ENCODE results near the gene KMT2C. TPM values are rescaled to one million over a fixed set of nuclear protein-coding genes. Genes with fewer than 3 reads are reported as not detected.
A peak's percentile ranks its signal among the peaks of the same experiment; 100 is the strongest.

The KMT2C gene
- total RNA-seq, 1 donor from 2014 or later: 42.3 TPM

DNA sequence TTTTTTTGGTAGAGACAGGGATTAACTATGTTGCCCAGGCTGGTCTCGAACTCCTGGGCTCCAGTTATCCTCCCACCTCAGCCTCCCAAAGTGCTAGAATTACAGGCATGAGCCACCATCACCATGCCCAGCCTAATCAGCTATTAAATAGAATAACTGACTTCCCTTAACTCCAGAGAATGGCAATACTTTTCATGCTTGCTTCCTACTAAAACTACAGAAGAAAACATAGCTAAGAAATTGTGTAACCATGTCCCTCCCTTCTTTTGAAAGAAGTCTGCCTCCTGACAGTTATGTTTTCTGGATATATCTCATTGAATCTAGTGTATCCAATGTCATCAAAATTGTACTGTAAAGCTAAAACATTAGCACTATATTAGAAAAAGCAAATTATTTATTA is 95.6 kb downstream of the KMT2C start:
- H3K36me3 ChIP-seq: peaks cover 3% of the 10 kb centered on the region
- H3K4me3 ChIP-seq: no peak overlapping the region
- DNase-seq: no peak
- H3K4me1 ChIP-seq: peaks cover 76% of the 10 kb centered on the region
- H3K27ac ChIP-seq (replicated peaks): no peak overlapping the region
- H3K27me3 ChIP-seq (ENCODE audit: low read depth): no peaks in the 10 kb centered on the region
- intact Hi-C loops (cut with micrococcal nuclease): no loop called here
- no peaks in the 10 kb centered on the region for H3K9me3 ChIP-seq (replicated peaks)
- TF ChIP-seq, protein P1, sequence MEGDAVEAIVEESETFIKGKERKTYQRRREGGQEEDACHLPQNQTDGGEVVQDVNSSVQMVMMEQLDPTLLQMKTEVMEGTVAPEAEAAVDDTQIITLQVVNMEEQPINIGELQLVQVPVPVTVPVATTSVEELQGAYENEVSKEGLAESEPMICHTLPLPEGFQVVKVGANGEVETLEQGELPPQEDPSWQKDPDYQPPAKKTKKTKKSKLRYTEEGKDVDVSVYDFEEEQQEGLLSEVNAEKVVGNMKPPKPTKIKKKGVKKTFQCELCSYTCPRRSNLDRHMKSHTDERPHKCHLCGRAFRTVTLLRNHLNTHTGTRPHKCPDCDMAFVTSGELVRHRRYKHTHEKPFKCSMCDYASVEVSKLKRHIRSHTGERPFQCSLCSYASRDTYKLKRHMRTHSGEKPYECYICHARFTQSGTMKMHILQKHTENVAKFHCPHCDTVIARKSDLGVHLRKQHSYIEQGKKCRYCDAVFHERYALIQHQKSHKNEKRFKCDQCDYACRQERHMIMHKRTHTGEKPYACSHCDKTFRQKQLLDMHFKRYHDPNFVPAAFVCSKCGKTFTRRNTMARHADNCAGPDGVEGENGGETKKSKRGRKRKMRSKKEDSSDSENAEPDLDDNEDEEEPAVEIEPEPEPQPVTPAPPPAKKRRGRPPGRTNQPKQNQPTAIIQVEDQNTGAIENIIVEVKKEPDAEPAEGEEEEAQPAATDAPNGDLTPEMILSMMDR (IDR thresholded peaks at IDR 0.05; ENCODE audit: borderline replicate concordance): no peak

DNA sequence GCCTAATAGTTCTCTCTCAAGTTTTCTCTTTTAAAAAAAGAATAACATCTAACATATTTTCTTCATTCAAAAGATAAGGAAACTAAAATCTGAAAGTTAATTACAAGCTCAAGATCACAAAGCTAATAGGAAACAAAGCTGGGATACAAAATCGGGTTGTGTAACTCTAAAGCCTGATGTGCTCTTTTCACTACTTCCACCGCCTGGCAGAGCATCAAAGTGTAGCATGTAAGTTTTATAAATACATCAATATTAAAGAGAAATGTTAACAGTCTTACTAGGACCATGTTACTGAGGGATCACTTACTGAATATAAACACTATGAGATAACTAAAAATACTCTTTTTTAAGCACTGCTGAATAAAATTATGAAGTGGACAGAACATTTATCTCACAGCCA is 97.2 kb downstream of the KMT2C start:
- intact Hi-C loops (cut with micrococcal nuclease): no loop called here
- DNase-seq: no peak
- peaks cover 85% of the 10 kb centered on the region for H3K4me1 ChIP-seq
- no peaks in the 10 kb centered on the region for H3K27me3 ChIP-seq (ENCODE audit: low read depth)
- no peak overlapping the region for H3K4me3 ChIP-seq
- H3K27ac ChIP-seq (replicated peaks): no peak overlapping the region
- H3K36me3 ChIP-seq: no peaks in the 10 kb centered on the region
- no peaks in the 10 kb centered on the region for H3K9me3 ChIP-seq (replicated peaks)
- TF ChIP-seq, protein P1 (IDR thresholded peaks at IDR 0.05; ENCODE audit: borderline replicate concordance): no peak

DNA sequence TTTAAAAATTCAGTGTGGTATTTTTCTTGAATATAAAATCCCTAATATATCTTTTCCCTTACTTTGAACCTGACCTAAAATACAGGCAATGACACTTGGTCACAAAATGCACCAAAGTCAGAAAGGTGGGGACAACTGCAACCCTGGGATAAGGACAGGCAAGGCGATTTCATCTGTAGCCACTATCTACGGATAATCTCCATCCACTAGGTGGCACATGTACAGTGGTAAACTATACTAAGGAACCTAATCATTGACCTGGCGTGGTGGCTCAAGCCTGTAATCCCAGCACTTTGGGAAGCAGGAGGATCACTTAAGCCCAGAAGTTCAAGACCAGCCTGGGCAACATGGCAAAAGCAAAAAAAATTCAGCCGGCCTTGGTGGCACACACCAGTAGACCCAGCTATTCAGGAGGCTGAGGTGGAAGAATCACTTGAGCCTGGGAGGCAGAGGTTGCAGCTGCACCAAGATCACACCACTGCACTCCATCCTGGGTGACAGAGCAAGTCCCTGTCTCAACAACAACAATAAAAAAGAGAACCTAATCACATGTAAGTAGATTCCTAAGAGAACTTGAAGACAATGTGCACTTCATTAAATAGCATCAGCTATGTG is 98.9 kb downstream of the KMT2C start:
- Histone ChIP-seq H3K36me3 (no peaks in the 10 kb centered on the region), H3K9me3 (replicated peaks) (no peaks in the 10 kb centered on the region), H3K4me1 (peaks cover 75% of the 10 kb centered on the region), H3K27me3 (ENCODE audit: low read depth) (no peaks in the 10 kb centered on the region), H3K4me3 (peak overlapping the region; percentile 37), H3K27ac (replicated peaks) (peak overlapping the region; percentile 60)
- TF ChIP-seq, protein P1 (IDR thresholded peaks at IDR 0.05; ENCODE audit: borderline replicate concordance): peak; percentile 53
- intact Hi-C loops (cut with micrococcal nuclease): no loop called here
- no peak for DNase-seq

DNA sequence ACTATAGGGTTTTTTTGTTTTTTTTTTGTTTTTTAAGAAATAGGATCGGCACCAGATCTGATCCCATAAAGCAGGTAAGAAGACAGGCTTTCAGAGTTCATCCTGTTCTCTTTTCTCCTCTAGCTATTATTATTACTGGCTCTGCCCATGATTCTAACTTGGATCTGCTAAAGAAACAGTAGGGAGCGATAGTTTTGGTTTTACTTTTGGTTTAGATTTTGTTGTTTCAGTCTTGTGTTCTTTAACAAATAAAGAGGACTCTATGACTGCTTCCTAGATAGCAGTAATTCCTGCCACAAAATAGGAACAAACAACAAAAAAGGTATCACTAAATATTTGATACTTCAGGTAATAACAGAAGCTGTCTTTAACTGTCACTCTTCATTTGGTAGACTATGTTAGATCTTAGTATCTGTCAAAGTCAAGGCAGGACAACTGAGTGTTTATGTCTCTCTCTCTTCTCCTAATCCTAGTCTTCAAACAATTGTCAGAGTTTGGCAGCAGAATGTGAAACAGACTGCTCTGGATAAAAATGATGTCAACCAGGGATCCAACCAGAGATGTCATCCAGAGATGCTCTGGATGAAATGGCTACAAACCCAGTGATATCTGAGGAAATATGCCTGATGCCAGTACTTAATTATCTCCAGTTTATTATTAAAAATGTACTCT is 99.8 kb downstream of the KMT2C start:
- Histone ChIP-seq H3K4me1 (peaks cover 72% of the 10 kb centered on the region), H3K27ac (replicated peaks) (peak overlapping the region; percentile 60), H3K4me3 (peak overlapping the region; percentile 37), H3K27me3 (ENCODE audit: low read depth) (no peaks in the 10 kb centered on the region), H3K36me3 (no peaks in the 10 kb centered on the region), H3K9me3 (replicated peaks) (no peaks in the 10 kb centered on the region)
- DNase-seq: no peak
- TF ChIP-seq, protein P1 (IDR thresholded peaks at IDR 0.05; ENCODE audit: borderline replicate concordance): no peak
- intact Hi-C loops (cut with micrococcal nuclease): no loop called here

DNA sequence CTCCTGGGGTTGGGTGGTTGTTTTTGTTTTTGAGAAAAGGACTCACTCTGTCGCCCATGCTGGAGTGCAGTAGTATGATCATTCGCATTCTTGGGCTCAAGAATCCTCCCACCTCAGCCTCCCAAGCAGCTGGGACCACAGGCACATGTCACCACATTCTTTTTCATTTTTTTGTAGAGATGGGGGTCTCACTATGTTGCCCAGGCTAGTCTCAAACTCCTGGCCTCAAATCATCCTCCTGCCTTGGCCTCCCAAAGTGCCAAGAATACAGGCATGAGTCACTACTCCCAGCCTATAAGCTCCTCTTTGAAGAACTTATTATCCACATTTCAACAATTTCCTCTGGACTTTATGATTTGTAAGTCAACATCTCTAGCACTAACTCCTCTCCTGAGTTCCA is 102.7 kb downstream of the KMT2C start:
- Histone ChIP-seq H3K27ac (replicated peaks) (no peak overlapping the region), H3K4me1 (peaks cover 53% of the 10 kb centered on the region), H3K36me3 (peaks cover 15% of the 10 kb centered on the region), H3K9me3 (replicated peaks) (no peaks in the 10 kb centered on the region), H3K4me3 (no peak overlapping the region), H3K27me3 (ENCODE audit: low read depth) (no peaks in the 10 kb centered on the region)
- TF ChIP-seq, protein P1 (IDR thresholded peaks at IDR 0.05; ENCODE audit: borderline replicate concordance): no peak
- DNase-seq: no peak
- intact Hi-C loops (cut with micrococcal nuclease): no loop called here

Measured in left ventricle myocardium inferior (tissue), 1 donor.